Calu3 (cell line): ENCODE results near the gene ETFRF1. TPM values are rescaled to one million over a fixed set of nuclear protein-coding genes. Genes with fewer than 3 reads are reported as not detected.

Source experiments
- BruUV-seq: library from RNA; stranded (reverse); fragments of 400-500 nt; replicated peaks from 2 replicates; lab custom pipeline; 2021; lab: Mats Ljungman, UMichigan
- CTCF ChIA-PET: fragments of 300-600 bp; sonication (Branson Sonifier 250); formaldehyde crosslinking; loops from one replicate; lab custom pipeline; 2022; ENCODE audit warnings: antibody characterized with exemption; lab: Charles Lee
- DNase-seq: peaks from one replicate; pipeline ENCODE4 v3.0.0; 2022
- H3K27ac Mint-ChIP-seq: one replicate; pipeline ENCODE4 v1.8.0; 2022; ENCODE audit warnings: mixed read lengths; ENCODE audit not compliant: unreplicated experiment
- H3K27me3 Mint-ChIP-seq: one replicate; pipeline ENCODE4 v1.8.0; 2022; ENCODE audit warnings: mixed read lengths; ENCODE audit not compliant: unreplicated experiment
- H3K36me3 Mint-ChIP-seq: one replicate; pipeline ENCODE4 v1.8.0; 2022; ENCODE audit warnings: mild to moderate bottlenecking, moderate library complexity, mixed read lengths; ENCODE audit not compliant: insufficient read depth, unreplicated experiment
- H3K4me1 Mint-ChIP-seq: one replicate; pipeline ENCODE4 v1.8.0; 2022; ENCODE audit warnings: mild to moderate bottlenecking, low read depth, mixed read lengths; ENCODE audit not compliant: unreplicated experiment
- H3K4me3 Mint-ChIP-seq: one replicate; pipeline ENCODE4 v1.8.0; 2022; ENCODE audit warnings: mild to moderate bottlenecking, low read depth, moderate library complexity, mixed read lengths; ENCODE audit not compliant: unreplicated experiment
- H3K9me3 Mint-ChIP-seq: one replicate; pipeline ENCODE4 v1.8.0; 2022; ENCODE audit warnings: low read depth, mixed read lengths; ENCODE audit not compliant: unreplicated experiment
- CTCF ChIP-seq: fragments of 200-600 bp; IDR thresholded peaks from one replicate; pipeline ENCODE4 v1.8.0; 2022; ENCODE audit warnings: antibody characterized with exemption; ENCODE audit not compliant: unreplicated experiment
- intact Hi-C: fragments of 100-400 bp; cut with micrococcal nuclease; formaldehyde crosslinking; loops from one replicate; pipeline ENCODE4 v1.10.0; 2022; ENCODE audit not compliant: unreplicated experiment
- total RNA-seq: library from RNA; stranded (reverse); gene quantifications from 2 replicates; pipeline ENCODE4 v1.2.3, GENCODE V29; 2022

The ETFRF1 gene
- total RNA-seq, 1 experiment from 2014 or later, result 10.5 TPM

DNA sequence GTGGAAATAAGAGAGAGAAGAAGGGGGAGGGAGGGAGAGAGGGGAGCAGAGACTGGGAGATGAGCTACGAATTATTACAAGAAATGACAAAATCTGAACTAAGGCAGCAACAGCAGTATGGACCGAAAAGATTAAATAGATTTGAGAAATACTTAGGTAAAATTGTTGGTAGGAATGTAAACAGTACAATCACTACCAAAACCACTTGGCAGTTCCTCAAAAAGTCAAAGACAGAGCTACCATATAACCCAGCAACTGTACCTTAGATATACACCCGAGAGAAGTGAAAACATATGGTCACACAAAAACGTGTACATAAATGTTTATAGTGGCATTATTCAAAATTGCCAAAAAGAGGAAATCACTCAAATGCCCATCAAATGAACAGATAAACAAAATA lies 41.6 kb downstream of the ETFRF1 start:
- Mint-ChIP-seq H3K27ac (no peak overlapping the region), H3K4me1 (no peaks in the 10 kb centered on the region), H3K9me3 (no peaks in the 10 kb centered on the region), H3K4me3 (no peak overlapping the region), H3K27me3 (no peaks in the 10 kb centered on the region), H3K36me3 (peaks cover 8% of the 10 kb centered on the region)
- BruUV-seq, result no TSS peak
- CTCF ChIA-PET, result no interaction called here
- no peak for TF ChIP-seq CTCF
- DNase-seq, result no peak
- intact Hi-C loops, result no loop called here

DNA sequence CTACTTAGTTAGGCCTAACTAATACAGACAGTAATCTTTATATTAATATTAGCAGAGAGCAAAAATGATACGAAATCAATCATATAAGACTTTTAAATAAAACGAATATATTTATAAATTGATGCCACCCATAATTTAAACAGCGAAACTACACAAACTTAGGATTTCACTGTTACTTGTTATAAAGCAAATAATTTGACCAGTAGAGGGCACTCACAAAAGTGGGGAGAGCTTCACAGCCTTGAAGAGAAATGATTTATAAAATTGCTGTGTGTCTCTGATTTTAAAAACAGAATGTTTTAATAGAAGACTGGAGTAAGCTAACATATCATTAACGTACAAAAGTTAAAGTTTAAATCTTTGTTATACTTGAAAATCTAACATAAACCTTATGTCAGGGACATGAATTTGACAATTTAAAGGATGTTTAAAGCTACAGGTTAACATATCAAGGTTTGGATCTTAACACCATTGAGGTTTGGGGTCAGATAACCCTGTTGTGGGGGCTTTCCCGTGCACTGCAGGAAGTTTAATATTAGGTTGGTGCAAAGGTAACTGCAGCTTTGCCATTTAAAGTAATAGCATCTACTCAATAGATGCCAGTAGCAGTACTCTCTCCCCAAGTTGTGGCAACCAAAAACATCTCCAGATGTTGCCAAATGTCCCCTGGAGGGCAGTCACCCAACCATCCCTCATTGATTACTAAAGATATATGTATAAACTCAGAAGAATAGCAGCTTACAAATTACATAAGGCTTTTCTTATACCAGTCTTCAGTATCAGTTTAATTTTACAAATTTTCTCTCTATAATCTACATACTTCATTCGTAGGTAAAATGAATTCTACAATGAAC lies 46.4 kb downstream of the ETFRF1 start:
- Mint-ChIP-seq H3K27ac (no peak overlapping the region), H3K9me3 (no peaks in the 10 kb centered on the region), H3K4me3 (no peak overlapping the region), H3K36me3 (peaks cover 19% of the 10 kb centered on the region), H3K27me3 (no peaks in the 10 kb centered on the region), H3K4me1 (peaks cover 8% of the 10 kb centered on the region)
- peak; percentile 12 for TF ChIP-seq CTCF
- intact Hi-C loops, result loop anchor here (1.0 to 10.0 kb wide), 2 partner anchors 93 to 146 kb away; no protein-coding TSS in a partner anchor
- no peak for DNase-seq
- CTCF ChIA-PET, result interaction anchor here (0.9 to 1.2 kb wide), 2 partner anchors 9 to 143 kb away, joined by 3 to 4 read pairs; partner anchors contain the start of gene KRAS
- BruUV-seq, result no TSS peak

- Mint-ChIP-seq H3K36me3 (peaks cover 21% of the 10 kb centered on the region), H3K4me1 (peaks cover 8% of the 10 kb centered on the region), H3K4me3 (no peak overlapping the region), H3K9me3 (no peaks in the 10 kb centered on the region), H3K27ac (peak overlapping the region; percentile 20), H3K27me3 (no peaks in the 10 kb centered on the region)
- DNase-seq, result no peak
- BruUV-seq, result no TSS peak
- no peak for TF ChIP-seq CTCF
- intact Hi-C loops, result loop anchor here (10.0 kb wide), 1 partner anchor 92 kb away; no protein-coding TSS in a partner anchor
- CTCF ChIA-PET, result no interaction called here
Observed at GRCh38 chr12:25242981-25243679, 48.1 kb downstream of the ETFRF1 start.

DNA sequence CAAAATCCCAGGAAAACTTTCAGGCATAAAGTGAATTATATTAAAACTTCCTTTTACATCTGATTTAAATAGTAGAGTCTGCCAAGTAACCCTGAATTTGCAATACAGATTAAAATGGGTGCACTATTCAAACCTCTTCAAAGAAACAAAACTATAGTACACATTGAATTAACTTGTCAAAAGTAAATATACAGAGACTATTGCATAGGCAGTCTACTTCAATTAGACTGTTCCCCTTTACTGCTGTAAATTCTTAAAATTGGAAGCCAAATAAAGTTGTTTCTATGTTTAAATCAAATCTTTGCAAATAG lies 48.6 kb downstream of the ETFRF1 start:
- Mint-ChIP-seq H3K27ac (peak overlapping the region; percentile 20), H3K9me3 (no peaks in the 10 kb centered on the region), H3K4me1 (peaks cover 8% of the 10 kb centered on the region), H3K4me3 (no peak overlapping the region), H3K27me3 (no peaks in the 10 kb centered on the region), H3K36me3 (peaks cover 21% of the 10 kb centered on the region)
- intact Hi-C loops, result loop anchor here (10.0 kb wide), 1 partner anchor 91 kb away; no protein-coding TSS in a partner anchor
- TF ChIP-seq CTCF, result no peak
- BruUV-seq, result no TSS peak
- CTCF ChIA-PET, result no interaction called here
- no peak for DNase-seq
